Skeletal muscle satellite cell (primary cell): ENCODE measurements around the gene NCEH1.

Experiments
- H3K27me3 ChIP-seq: 2 replicates; pipeline ENCODE4 v1.7.0; 2013; ENCODE audit warnings: low read length; ENCODE audit not compliant: control insufficient read depth, insufficient read depth
- H3K36me3 ChIP-seq: 2 replicates; pipeline ENCODE4 v1.7.0; 2013; ENCODE audit warnings: mild to moderate bottlenecking, control low read depth, low read length; ENCODE audit not compliant: insufficient read depth
- H3K4me1 ChIP-seq: 2 replicates; pipeline ENCODE4 v1.7.0; 2013; ENCODE audit warnings: low read length; ENCODE audit not compliant: control insufficient read depth, insufficient read depth
- H3K4me2 ChIP-seq: 2 replicates; pipeline ENCODE4 v1.7.0; 2013; ENCODE audit warnings: mild to moderate bottlenecking, low read length
- H3K4me3 ChIP-seq: 2 replicates; pipeline ENCODE4 v1.7.0; 2013; ENCODE audit warnings: low read length
- H3K9ac ChIP-seq: 2 replicates; pipeline ENCODE4 v1.7.0; 2013; ENCODE audit warnings: mild to moderate bottlenecking, low read depth, low read length, moderate library complexity
- H3K9me3 ChIP-seq: replicated peaks from 2 replicates; pipeline ENCODE4 v1.7.0; 2013; ENCODE audit warnings: mild to moderate bottlenecking, control low read depth, low read length

The NCEH1 gene

GRCh38 chr3:172616031-172616461 is 94.8 kb downstream of the NCEH1 start:
- Histone ChIP-seq H3K4me3 (no peak overlapping the region), H3K36me3 (no peaks in the 10 kb centered on the region), H3K27me3 (no peaks in the 10 kb centered on the region), H3K9me3 (peaks cover 9% of the 10 kb centered on the region), H3K4me2 (no peak overlapping the region), H3K9ac (no peak overlapping the region), H3K4me1 (no peaks in the 10 kb centered on the region)

GRCh38 chr3:172615296-172615695 is 95.6 kb downstream of the NCEH1 start:
- Histone ChIP-seq H3K4me2 (no peak overlapping the region), H3K9ac (no peak overlapping the region), H3K27me3 (no peaks in the 10 kb centered on the region), H3K4me1 (no peaks in the 10 kb centered on the region), H3K36me3 (no peaks in the 10 kb centered on the region), H3K9me3 (peaks cover 9% of the 10 kb centered on the region), H3K4me3 (no peak overlapping the region)

- no peak overlapping the region for H3K4me3 ChIP-seq
- peaks cover 9% of the 10 kb centered on the region for H3K9me3 ChIP-seq
- no peak overlapping the region for H3K4me2 ChIP-seq
- no peaks in the 10 kb centered on the region for H3K27me3 ChIP-seq
- H3K9ac ChIP-seq = no peak overlapping the region
- no peaks in the 10 kb centered on the region for H3K36me3 ChIP-seq
- no peaks in the 10 kb centered on the region for H3K4me1 ChIP-seq
Measured at GRCh38 chr3:172614340-172615274, 96.3 kb downstream of the NCEH1 start.

- no peak overlapping the region for H3K9ac ChIP-seq
- H3K4me3 ChIP-seq = no peak overlapping the region
- H3K36me3 ChIP-seq = no peaks in the 10 kb centered on the region
- H3K9me3 ChIP-seq = peaks cover 9% of the 10 kb centered on the region
- no peak overlapping the region for H3K4me2 ChIP-seq
- H3K27me3 ChIP-seq = no peaks in the 10 kb centered on the region
- H3K4me1 ChIP-seq = no peaks in the 10 kb centered on the region
Measured at GRCh38 chr3:172613845-172614244, 97.0 kb downstream of the NCEH1 start.

GRCh38 chr3:172612871-172613678 is 97.8 kb downstream of the NCEH1 start:
- Histone ChIP-seq H3K36me3 (no peaks in the 10 kb centered on the region), H3K27me3 (no peaks in the 10 kb centered on the region), H3K9ac (no peak overlapping the region), H3K4me1 (no peaks in the 10 kb centered on the region), H3K9me3 (peaks cover 9% of the 10 kb centered on the region), H3K4me3 (no peak overlapping the region), H3K4me2 (no peak overlapping the region)

- no peaks in the 10 kb centered on the region for H3K36me3 ChIP-seq
- no peaks in the 10 kb centered on the region for H3K27me3 ChIP-seq
- H3K4me2 ChIP-seq = no peak overlapping the region
- H3K9ac ChIP-seq = no peak overlapping the region
- peaks cover 4% of the 10 kb centered on the region for H3K4me1 ChIP-seq
- H3K9me3 ChIP-seq = peaks cover 9% of the 10 kb centered on the region
- H3K4me3 ChIP-seq = no peak overlapping the region
Measured at GRCh38 chr3:172609750-172610149, 101.1 kb downstream of the NCEH1 start.

- no peaks in the 10 kb centered on the region for H3K36me3 ChIP-seq
- peaks cover 4% of the 10 kb centered on the region for H3K4me1 ChIP-seq
- H3K27me3 ChIP-seq = no peaks in the 10 kb centered on the region
- no peak overlapping the region for H3K9ac ChIP-seq
- no peak overlapping the region for H3K4me3 ChIP-seq
- H3K4me2 ChIP-seq = no peak overlapping the region
- H3K9me3 ChIP-seq = peaks cover under 1% of the 10 kb centered on the region
Measured at GRCh38 chr3:172608575-172608974, 102.3 kb downstream of the NCEH1 start.

GRCh38 chr3:172607305-172608121 is 103.4 kb downstream of the NCEH1 start:
- Histone ChIP-seq H3K9ac (no peak overlapping the region), H3K36me3 (no peaks in the 10 kb centered on the region), H3K27me3 (no peaks in the 10 kb centered on the region)

GRCh38 chr3:172606021-172606420 is 104.8 kb downstream of the NCEH1 start:
- H3K9ac ChIP-seq = no peak overlapping the region

More at GRCh38 chr3:172607305-172608121, 103.4 kb downstream of the NCEH1 start:
- H3K4me1 ChIP-seq = peaks cover 4% of the 10 kb centered on the region
- no peak overlapping the region for H3K4me3 ChIP-seq
- H3K9me3 ChIP-seq = no peaks in the 10 kb centered on the region
- no peak overlapping the region for H3K4me2 ChIP-seq

GRCh38 chr3:172604895-172605646 is 105.8 kb downstream of the NCEH1 start:
- no peak overlapping the region for H3K9ac ChIP-seq
- no peak overlapping the region for H3K4me3 ChIP-seq
- H3K4me2 ChIP-seq = no peak overlapping the region
- H3K36me3 ChIP-seq = no peaks in the 10 kb centered on the region
- H3K4me1 ChIP-seq = peaks cover 4% of the 10 kb centered on the region
- no peaks in the 10 kb centered on the region for H3K9me3 ChIP-seq
- H3K27me3 ChIP-seq = no peaks in the 10 kb centered on the region

More at GRCh38 chr3:172606021-172606420, 104.8 kb downstream of the NCEH1 start:
- H3K27me3 ChIP-seq = no peaks in the 10 kb centered on the region
- no peak overlapping the region for H3K4me3 ChIP-seq
- H3K4me2 ChIP-seq = no peak overlapping the region
- peaks cover 4% of the 10 kb centered on the region for H3K4me1 ChIP-seq
- H3K9me3 ChIP-seq = no peaks in the 10 kb centered on the region
- no peaks in the 10 kb centered on the region for H3K36me3 ChIP-seq
